IPS-NIHi7 (cell line): ENCODE results near the gene MTPN.

ENCODE experiments used
- DNase-seq: peaks from one replicate; pipeline ENCODE4 v3.0.0; 2012; ENCODE audit warnings: mixed read lengths; ENCODE audit errors: extremely low spot score

The MTPN gene

DNA sequence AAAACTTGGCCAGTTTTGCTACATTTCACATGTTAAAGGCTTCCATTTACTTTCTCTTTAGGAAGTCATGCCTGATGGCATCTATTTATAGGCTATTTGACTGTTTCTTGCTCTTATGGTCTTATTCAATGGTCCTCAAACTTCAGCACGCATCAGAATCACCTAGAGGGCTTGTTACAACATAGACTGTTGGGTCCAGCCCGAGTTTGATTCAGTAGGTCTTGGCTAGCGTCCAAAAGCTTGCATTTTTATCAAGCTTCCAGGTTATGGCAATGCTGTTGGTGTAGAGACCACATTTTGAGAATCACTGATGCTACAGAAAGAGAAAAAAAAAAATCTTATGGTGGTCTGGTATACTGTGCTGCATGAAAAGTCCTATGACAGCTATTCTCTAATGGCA lies 51.9 kb downstream of the MTPN start:
- no peak for DNase-seq

GRCh38 chr7:135924302-135924701 lies 52.9 kb downstream of the MTPN start:
- DNase-seq, result no peak

DNA sequence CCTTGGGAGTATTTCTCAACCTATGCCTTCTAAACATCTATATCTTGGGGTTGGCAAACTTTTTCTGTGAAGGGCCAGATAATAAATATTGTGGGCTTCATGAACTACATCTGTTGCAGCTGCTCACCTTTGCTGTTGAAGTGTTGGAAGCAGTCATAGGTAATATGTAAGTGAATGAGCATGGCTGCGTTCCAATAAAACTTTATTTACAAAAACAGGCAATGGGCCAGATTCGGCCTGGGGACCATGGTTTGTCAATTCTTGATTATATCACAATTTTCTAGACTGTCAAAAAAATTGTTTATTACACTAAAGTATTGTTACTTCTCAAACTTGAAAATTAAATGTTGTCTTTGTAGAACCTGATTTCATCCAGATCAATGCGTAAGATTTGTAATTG lies 54.9 kb downstream of the MTPN start:
- DNase-seq, result no peak

DNA sequence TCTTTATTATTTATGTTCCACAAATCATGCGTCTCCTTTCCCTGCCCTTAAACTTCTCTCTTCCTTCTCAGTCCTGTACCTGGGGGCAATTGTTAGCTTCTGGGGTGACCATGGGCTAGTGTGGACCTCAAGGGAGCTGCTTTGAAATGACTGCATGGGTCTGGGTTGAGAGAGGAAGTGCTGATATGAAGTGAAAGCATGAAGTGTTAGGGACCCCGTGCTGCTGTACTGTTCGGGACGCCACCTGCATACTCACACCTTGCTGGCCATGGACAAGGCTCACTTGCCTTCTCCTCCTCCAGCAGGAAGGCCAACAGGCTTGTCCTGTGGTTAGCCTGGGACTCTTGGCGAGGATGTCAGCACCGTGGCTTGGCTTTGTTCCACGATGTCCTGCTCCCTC lies 56.7 kb downstream of the MTPN start:
- DNase-seq, result no peak

DNA sequence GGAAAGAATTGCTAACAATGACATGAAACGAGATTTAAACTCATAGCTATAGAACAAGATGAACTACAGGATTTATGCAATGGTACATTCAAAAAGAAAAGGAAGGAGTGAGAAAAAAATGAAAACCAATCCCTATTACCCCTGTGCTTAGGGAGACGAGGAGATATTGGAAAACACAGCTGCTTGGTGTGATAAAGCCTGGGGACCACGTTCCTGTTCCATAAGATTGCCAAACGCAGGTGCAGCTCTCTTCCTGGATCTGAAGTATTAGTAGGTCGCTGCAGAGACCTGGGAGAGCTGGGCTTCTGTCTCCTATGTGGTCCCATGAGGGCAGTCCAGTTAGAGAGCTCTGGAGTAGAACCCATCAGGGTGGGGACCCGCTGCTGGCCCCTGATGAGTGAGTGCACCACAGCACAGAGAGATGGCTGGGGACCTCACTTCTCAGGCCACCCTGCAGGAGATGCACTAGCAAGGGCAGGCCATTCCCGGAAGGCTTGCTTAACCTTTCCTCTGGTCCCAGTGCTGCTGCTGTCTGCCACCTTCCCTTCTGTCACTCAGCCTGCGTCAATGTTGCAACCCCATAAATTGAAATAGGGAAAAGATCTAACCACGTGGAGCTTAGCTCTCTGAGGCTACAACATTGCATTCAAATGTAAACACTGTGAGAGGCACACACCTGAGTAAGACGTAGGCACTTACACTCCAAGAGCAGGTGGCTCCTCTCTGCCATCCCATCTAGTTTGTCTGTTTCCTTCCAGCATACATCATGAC lies 57.9 kb downstream of the MTPN start:
- DNase-seq, result no peak

DNA sequence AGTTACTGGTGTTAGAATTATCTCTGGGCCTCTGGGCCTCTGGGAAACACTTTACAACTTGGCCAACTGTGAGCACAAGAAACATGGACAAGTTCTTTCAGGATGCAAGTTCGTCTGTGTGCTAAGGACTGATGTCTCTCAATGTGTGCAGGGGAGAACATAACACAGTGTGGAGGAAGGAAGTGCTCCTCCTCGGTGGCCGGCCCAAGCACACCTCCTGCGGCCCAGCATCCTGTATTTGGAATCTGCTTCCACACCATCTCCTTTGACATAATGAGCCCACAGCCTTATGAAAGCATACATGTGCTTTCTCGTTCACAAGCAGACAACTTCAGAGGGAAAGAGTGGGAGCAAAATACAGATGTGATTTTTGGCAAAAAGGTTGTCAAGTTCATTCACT lies 59.0 kb downstream of the MTPN start:
- DNase-seq, result no peak

GRCh38 chr7:135917721-135918120 lies 59.4 kb downstream of the MTPN start:
- DNase-seq, result no peak

DNA sequence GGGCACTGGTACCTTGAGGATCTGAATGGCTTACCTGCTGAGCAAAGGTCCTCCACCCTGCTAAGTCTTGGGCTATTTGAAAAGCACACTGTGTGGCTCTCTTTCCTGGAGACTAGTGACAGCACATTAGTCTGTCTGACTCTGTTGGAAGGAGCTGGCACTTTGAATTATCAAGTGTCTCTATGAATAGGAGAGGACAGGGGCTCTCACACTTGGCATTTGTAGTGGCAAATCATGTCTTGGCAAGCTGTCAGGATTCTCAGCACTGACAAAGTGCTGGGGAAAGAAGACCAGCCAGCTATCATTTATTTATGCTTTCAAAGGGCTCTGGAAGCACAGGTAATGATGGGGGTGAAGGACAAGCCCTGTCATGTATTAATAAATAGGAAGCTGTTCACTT lies 62.8 kb downstream of the MTPN start:
- DNase-seq, result no peak

DNA sequence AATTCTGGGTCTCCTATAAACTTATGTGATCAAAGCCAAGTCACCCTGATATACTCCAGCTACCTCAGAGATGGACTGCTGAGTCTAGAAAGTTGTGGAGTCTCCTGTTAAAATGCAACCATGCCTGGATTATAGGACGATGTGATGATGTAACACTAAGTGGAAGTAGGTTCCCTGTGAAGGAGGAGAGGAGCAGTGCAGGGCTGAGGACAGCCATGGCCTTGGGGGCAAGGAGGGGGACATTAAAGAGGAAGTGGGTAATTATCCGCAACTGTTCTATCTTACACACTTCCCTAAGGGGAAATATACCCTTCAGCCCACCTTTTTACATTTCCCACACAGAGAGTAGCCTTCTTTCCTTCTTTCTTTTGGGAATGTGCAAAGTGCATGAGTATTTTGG lies 63.8 kb downstream of the MTPN start:
- no peak for DNase-seq

DNA sequence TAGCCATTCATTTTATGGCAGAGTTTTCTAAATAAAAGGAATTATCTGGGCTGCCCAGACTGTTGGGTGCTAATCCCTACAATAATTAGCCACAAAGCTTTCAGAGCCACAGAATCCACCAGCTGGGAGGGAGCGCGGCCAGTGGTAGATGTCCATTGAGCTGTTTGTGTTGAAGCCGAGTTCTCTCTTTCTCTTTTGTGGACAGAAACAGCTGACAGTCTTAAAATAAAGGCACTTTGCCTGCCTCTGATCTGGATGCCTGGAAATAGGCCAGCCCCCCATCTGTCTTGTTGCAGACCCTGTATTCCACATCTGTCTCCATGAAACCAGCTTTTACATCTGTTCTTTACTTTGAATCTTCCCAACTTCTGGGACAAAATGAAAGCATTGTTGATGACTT lies 66.1 kb downstream of the MTPN start:
- DNase-seq, result no peak

GRCh38 chr7:135910393-135911036 lies 66.6 kb downstream of the MTPN start:
- no peak for DNase-seq

GRCh38 chr7:135905858-135906257 lies 71.3 kb downstream of the MTPN start:
- no peak for DNase-seq

GRCh38 chr7:135905355-135905754 lies 71.8 kb downstream of the MTPN start:
- no peak for DNase-seq

GRCh38 chr7:135904282-135904681 lies 72.9 kb downstream of the MTPN start:
- DNase-seq, result no peak

DNA sequence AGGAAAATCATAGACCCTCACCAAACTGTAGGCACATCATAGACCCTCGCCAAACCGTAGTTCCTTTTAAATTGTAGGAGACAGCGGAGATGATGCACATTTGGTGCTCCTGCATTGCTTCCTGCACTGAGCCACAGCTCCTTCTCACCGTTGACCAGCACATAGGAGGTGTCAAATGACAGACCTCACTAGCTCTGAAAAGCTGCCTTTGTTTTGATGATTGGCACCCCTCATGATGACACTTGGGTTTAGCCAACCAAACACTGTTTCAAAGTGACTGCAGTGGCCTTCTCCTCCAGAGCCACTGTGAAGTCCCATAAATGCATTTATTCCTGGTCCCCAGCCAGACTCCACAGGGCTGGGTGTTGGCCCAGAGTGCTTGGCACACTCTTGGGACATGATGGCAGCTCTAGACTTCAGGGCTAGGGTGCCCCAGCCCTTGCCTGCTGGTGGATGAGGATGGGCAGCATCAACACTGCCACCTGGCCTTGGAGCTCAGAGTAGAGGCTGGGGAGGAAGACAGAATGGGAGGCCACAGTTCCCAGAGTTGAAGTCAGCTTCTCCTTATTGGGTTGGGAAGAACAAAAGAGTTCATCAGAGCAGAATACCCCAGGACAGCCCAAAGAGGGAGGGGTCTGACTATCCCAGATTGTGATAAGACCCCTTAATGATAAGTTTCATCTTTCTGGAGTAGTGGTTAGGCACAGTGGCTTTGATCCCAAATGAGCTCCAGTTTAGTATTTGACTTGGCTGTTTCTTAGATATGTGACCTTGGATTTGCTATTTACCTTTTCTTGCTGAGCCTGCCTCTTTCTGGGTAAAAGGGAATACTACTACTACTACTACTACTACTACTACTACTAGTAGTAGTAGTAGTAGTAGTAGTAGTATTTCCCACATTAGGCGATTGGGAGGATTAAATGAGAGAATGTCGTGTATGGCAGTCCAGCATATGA lies 75.3 kb downstream of the MTPN start:
- DNase-seq, result no peak

DNA sequence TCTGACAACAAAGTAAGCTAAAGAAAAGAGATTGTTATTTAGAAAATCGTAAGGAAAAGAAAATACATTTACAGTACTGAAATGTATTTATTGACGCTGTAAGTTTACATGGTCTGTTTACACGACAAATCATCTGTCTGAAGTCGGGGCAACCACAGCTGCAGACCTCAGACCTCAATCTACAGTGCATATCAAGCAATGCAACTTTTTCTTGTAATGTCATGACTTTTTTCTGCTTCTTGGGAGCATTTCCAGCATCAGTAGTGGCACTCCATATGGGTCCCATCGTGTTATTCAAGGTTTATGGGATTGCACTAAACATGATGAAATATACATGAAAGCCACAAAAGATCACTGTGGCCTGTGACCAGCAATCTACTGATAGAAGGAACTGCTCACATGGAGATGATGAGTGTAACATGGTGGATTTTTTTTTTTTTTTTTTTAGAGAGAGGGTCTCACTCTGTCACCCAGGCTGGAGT lies 77.1 kb downstream of the MTPN start:
- no peak for DNase-seq

GRCh38 chr7:135899458-135900064 lies 77.6 kb downstream of the MTPN start:
- DNase-seq, result no peak

DNA sequence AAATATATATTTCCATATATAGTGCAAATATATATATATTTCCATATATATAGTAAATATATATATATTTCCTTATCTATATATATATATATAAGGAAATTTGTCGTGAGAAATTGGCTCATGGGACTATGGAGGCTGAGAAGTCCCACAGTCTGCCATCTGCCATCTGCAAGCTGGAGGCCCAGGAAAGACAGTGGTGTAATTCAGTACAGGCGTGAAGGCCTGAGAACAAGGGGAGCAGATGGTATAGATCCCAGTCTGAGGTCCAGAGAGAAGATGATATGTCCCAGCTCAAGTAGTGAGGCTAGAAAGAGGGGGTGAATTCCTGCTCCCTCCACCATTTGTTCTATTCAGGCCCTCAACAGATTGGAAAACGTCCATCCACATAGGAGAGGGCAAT lies 78.9 kb downstream of the MTPN start:
- no peak for DNase-seq

- no peak for DNase-seq
Observed at GRCh38 chr7:135894816-135895215, 82.3 kb downstream of the MTPN start.

- no peak for DNase-seq
Observed at GRCh38 chr7:135889823-135890222, 87.3 kb downstream of the MTPN start.

DNA sequence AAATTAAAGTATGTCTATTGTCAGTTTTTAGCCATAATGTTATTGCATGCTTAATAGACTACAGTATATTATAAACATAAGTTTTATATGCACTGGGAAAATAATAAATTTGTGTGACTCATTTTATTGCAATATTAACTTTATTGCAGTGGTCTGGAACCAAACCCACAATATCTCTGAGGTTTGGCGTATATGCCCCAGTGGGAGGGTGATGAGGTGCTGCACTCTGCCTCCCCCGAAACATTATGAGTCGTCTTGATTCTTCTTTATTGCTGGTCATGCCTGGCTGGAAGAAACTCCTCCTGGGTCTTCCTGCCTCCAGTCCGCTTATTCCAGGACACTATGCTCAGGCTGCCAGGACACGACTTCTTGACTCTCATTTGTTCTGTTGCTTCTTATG lies 88.4 kb downstream of the MTPN start:
- DNase-seq, result no peak
